ENCODE results near the gene SERGEF. TPM values are rescaled to one million over a fixed set of nuclear protein-coding genes. Genes with fewer than 3 reads are reported as not detected.

The SERGEF gene
- total RNA-seq, result 10 to 100 TPM; 27.3 to 32.0 TPM

GRCh38 chr11:18012906-18013781, at the start of gene SERGEF:
Gene SERGEF (minus strand): TSS chr11:18013047. CDS start chr11:18013010, 37 bp downstream.
- H3K27me3 ChIP-seq (replicated peaks; ENCODE audit: insufficient read depth), result no peaks in the 10 kb centered on the region
- ATAC-seq (ENCODE audit: insufficient number of reproducible peaks, low FRiP score, low read depth) (peak; percentile 80), DNase-seq (ENCODE audit: low spot score) (peak; percentile 91)
- peak within 1 kb of the TSS; percentile 87 for H3K4me3 ChIP-seq
- no peaks in the 10 kb centered on the region for H3K36me3 ChIP-seq
- no peaks in the 10 kb centered on the region for H3K9me3 ChIP-seq
- TF ChIP-seq CTCF (IDR thresholded peaks at IDR 0.05), result no peak
- H3K4me1 ChIP-seq (ENCODE audit: control insufficient read depth in 1 of 2, low read depth in 2 of 2), result peaks cover 4 to 18% of the 10 kb centered on the region in 2 donors
- H3K27ac ChIP-seq, result peak within 1 kb of the TSS; percentile 98 to 99

- Histone ChIP-seq H3K4me1 (ENCODE audit: control insufficient read depth in 1 of 2, low read depth in 2 of 2) (peaks cover 5 to 8% of the 10 kb centered on the region in 2 donors), H3K27me3 (replicated peaks; ENCODE audit: insufficient read depth) (no peaks in the 10 kb centered on the region), H3K36me3 (no peaks in the 10 kb centered on the region), H3K27ac (no peak overlapping the region), H3K4me3 (no peak overlapping the region), H3K9me3 (no peaks in the 10 kb centered on the region)
- DNase-seq (ENCODE audit: low spot score) (no peak), ATAC-seq (ENCODE audit: insufficient number of reproducible peaks, low FRiP score, low read depth) (no peak)
- no peak for TF ChIP-seq CTCF (IDR thresholded peaks at IDR 0.05)
These were observed 48.5 kb upstream of the SERGEF start for GRCh38 chr11:18061351-18061750.

GRCh38 chr11:18056561-18057181, 43.8 kb upstream of the SERGEF start:
- Histone ChIP-seq H3K4me1 (ENCODE audit: control insufficient read depth in 1 of 2, low read depth in 2 of 2) (peaks cover 13 to 26% of the 10 kb centered on the region in 2 donors), H3K27ac (peak overlapping the region; percentile 46 to 62), H3K27me3 (replicated peaks; ENCODE audit: insufficient read depth) (no peaks in the 10 kb centered on the region), H3K36me3 (no peaks in the 10 kb centered on the region), H3K9me3 (no peaks in the 10 kb centered on the region), H3K4me3 (peak overlapping the region; percentile 22)
- no peak for TF ChIP-seq CTCF (IDR thresholded peaks at IDR 0.05)
- no peak for DNase-seq (ENCODE audit: low spot score)
- ATAC-seq (ENCODE audit: insufficient number of reproducible peaks, low FRiP score, low read depth), result no peak

- Histone ChIP-seq H3K36me3 (no peaks in the 10 kb centered on the region), H3K4me3 (no peak overlapping the region), H3K27ac (no peak overlapping the region), H3K9me3 (no peaks in the 10 kb centered on the region), H3K4me1 (ENCODE audit: control insufficient read depth in 1 of 2, low read depth in 2 of 2) (peaks cover 13 to 26% of the 10 kb centered on the region in 2 donors), H3K27me3 (replicated peaks; ENCODE audit: insufficient read depth) (no peaks in the 10 kb centered on the region)
- no peak for TF ChIP-seq CTCF (IDR thresholded peaks at IDR 0.05)
- ATAC-seq (ENCODE audit: insufficient number of reproducible peaks, low FRiP score, low read depth), result no peak
- DNase-seq (ENCODE audit: low spot score), result no peak
These were observed 41.8 kb upstream of the SERGEF start for GRCh38 chr11:18054511-18055103.

GRCh38 chr11:18050848-18051247, 38.0 kb upstream of the SERGEF start:
- H3K36me3 ChIP-seq, result no peaks in the 10 kb centered on the region
- H3K4me1 ChIP-seq (ENCODE audit: control insufficient read depth in 1 of 2, low read depth in 2 of 2), result peaks cover 6 to 28% of the 10 kb centered on the region in 2 donors
- H3K27me3 ChIP-seq (replicated peaks; ENCODE audit: insufficient read depth), result no peaks in the 10 kb centered on the region
- no peak overlapping the region for H3K4me3 ChIP-seq
- TF ChIP-seq CTCF (IDR thresholded peaks at IDR 0.05), result no peak
- ATAC-seq (ENCODE audit: insufficient number of reproducible peaks, low FRiP score, low read depth) (no peak), DNase-seq (ENCODE audit: low spot score) (no peak)
- no peak overlapping the region for H3K27ac ChIP-seq
- no peaks in the 10 kb centered on the region for H3K9me3 ChIP-seq

Data from thoracic aorta (tissue), 2 donors.